Ovary (tissue), 9 donors: Measurements from ENCODE around the gene MDP1. TPM values are rescaled to one million over a fixed set of nuclear protein-coding genes. Genes with fewer than 3 reads are reported as not detected.

Source experiments
- DNase-seq, 5 donors: peaks; one replicate each; pipeline ENCODE4 v3.0.0-alpha.2; 2019 to 2020
- H3K27ac ChIP-seq, 2 donors: fragments of 200-600 bp; one replicate each; pipeline versions ENCODE4 v1.5.1 to v1.8.0; 2019 to 2022
- H3K27me3 ChIP-seq: fragments of 200-600 bp; one replicate; pipeline ENCODE4 v1.8.0; 2022
- H3K36me3 ChIP-seq: fragments of 200-600 bp; sonication (generic); one replicate; pipeline ENCODE4 v1.5.1; 2019
- H3K4me1 ChIP-seq: one replicate; pipeline ENCODE4 v1.8.1; 2013; ENCODE audit warnings: mild to moderate bottlenecking, moderate library complexity; ENCODE audit not compliant: insufficient read depth
- H3K4me3 ChIP-seq: fragments of 200-600 bp; sonication (generic); one replicate; pipeline ENCODE4 v1.5.1; 2017
- H3K9me3 ChIP-seq, 2 donors: fragments of 200-600 bp in 1 of 2; sonication (generic) in 1 of 2; one replicate each; pipeline versions ENCODE4 v1.5.1 to v1.8.1; 2013 to 2019; ENCODE audit warnings: mild to moderate bottlenecking in 1 of 2, moderate library complexity in 1 of 2
- CTCF ChIP-seq, 3 donors: fragments of 450-650 bp in 2 of 3; fragments of 200-600 bp in 1 of 3; IDR thresholded peaks; one replicate each; pipeline versions ENCODE4 v1.5.1 to v1.8.0; 2016 to 2022; ENCODE audit warnings: antibody characterized with exemption in 3 of 3, mild to moderate bottlenecking in 1 of 3
- EP300 ChIP-seq: sonication (generic); formaldehyde crosslinking; IDR thresholded peaks from one replicate; pipeline ENCODE4 v1.6.1; 2017; ENCODE audit warnings: antibody characterized with exemption
- POLR2A ChIP-seq: fragments of 450-650 bp; IDR thresholded peaks from one replicate; pipeline ENCODE4 v1.6.1; 2017; ENCODE audit warnings: antibody characterized with exemption, mild to moderate bottlenecking, moderate library complexity
- WGBS, 3 donors: extraction: QIAGEN DNeasy Blood & Tissue Kit in 1 of 3; methylation state at CpG; one replicate each; pipeline versions ENCODE4 v1.1.5 to v1.1.7; 2013 to 2017; 5-methylcytosine and 5-hydroxymethylcytosine counted together
- intact Hi-C, 4 donors: fragments of 100-400 bp; cut with DNase I; formaldehyde crosslinking; loops; one replicate each; pipeline versions ENCODE4 v1.11.0 to v1.15.1; 2022 to 2023
- polyA plus RNA-seq, 2 donors: library from polyadenylated mRNA; stranded (reverse); fragments of 200-250 nt in 1 of 2; fragments of 350-450 nt in 1 of 2; fragmentation: Illumina TruSeq in 1 of 2; extraction: RNeasy Lipid Tissue Mini Kit (QIAGEN cat#74804) in 1 of 2; gene quantifications; one replicate each; pipeline ENCODE4 v1.2.3, GENCODE V29; 2013 to 2014
- total RNA-seq, 7 donors: library from RNA; depleted of rRNA in 2 of 7; stranded (reverse); fragments of >200 nt in 2 of 7; fragmentation: NEBNext Ultra II Directional in 3 of 7; extraction: Animal tissue kit (Norgen Biotek cat#: 25700) in 3 of 7; gene quantifications; one replicate each; pipeline versions ENCODE4 v1.1.0 to v1.2.4, GENCODE V29; 2016 to 2023
- donor health status: DM: no; HTN: no; CAD: no; lungs with moderate emphysema.
- donor health status: DM: no; HTN: no; CAD: no.
- donor health status: Bipolar disorder and iron deficiency.
- donor health status: DM: yes; HTN: yes; CAD: no.
- donor health status: DM: no; HTN: no; CAD: no.
- donor health status: DM: yes; HTN: yes; CAD: no.

Gene MDP1
- total and polyA plus RNA-seq, 9 donors = 15.5 to 32.6 (median 19.4) TPM

GRCh38 chr14:24183014-24183481, 32.8 kb downstream of the MDP1 start:
- no peaks in the 10 kb centered on the region for H3K27me3 ChIP-seq
- no peak for TF ChIP-seq POLR2A
- intact Hi-C loops = no loop called here
- no peak for DNase-seq
- H3K4me1 ChIP-seq = peaks cover 2% of the 10 kb centered on the region
- no peak overlapping the region for H3K4me3 ChIP-seq
- H3K36me3 ChIP-seq = no peaks in the 10 kb centered on the region
- no peaks in the 10 kb centered on the region for H3K9me3 ChIP-seq
- no peak overlapping the region for H3K27ac ChIP-seq
- WGBS, 3 donors = 86 to 88% (median 87%) methylated on average over 14 to 15 of the region's 15 CpGs

- H3K27me3 ChIP-seq = no peaks in the 10 kb centered on the region
- no peak overlapping the region for H3K4me3 ChIP-seq
- TF ChIP-seq POLR2A (no peak), CTCF (IDR thresholded peaks at IDR 0.05) (no peak), EP300 (no peak)
- WGBS, 3 donors = 80 to 83% (median 81%) methylated on average over 14 of the region's 14 CpGs
- intact Hi-C loops = no loop called here
- DNase-seq = no peak
- H3K27ac ChIP-seq = no peak overlapping the region
- H3K36me3 ChIP-seq = no peaks in the 10 kb centered on the region
- no peaks in the 10 kb centered on the region for H3K9me3 ChIP-seq
- H3K4me1 ChIP-seq = no peaks in the 10 kb centered on the region
These were observed 33.6 kb downstream of the MDP1 start for GRCh38 chr14:24182110-24182882.

- Histone ChIP-seq H3K36me3 (no peaks in the 10 kb centered on the region), H3K9me3 (no peaks in the 10 kb centered on the region), H3K4me3 (no peak overlapping the region), H3K27me3 (no peaks in the 10 kb centered on the region), H3K27ac (no peak overlapping the region), H3K4me1 (no peaks in the 10 kb centered on the region)
- intact Hi-C loops = no loop called here
- DNase-seq = no peak
- no peak for TF ChIP-seq CTCF (IDR thresholded peaks at IDR 0.05)
- no peak for TF ChIP-seq EP300
- no peak for TF ChIP-seq POLR2A
- WGBS, 3 donors = 75 to 78% (median 78%) methylated on average over 19 of the region's 19 CpGs
These were observed 34.3 kb downstream of the MDP1 start for GRCh38 chr14:24181371-24182077.

GRCh38 chr14:24179961-24180796, 35.7 kb downstream of the MDP1 start:
- TF ChIP-seq POLR2A = no peak
- no peak for TF ChIP-seq CTCF (IDR thresholded peaks at IDR 0.05)
- no peak for TF ChIP-seq EP300
- intact Hi-C loops = no loop called here
- 65 to 70% (median 69%) methylated on average over 18 of the region's 18 CpGs for WGBS, 3 donors
- no peaks in the 10 kb centered on the region for H3K9me3 ChIP-seq
- H3K27ac ChIP-seq = no peak overlapping the region
- H3K4me3 ChIP-seq = no peak overlapping the region
- no peaks in the 10 kb centered on the region for H3K27me3 ChIP-seq
- H3K36me3 ChIP-seq = no peaks in the 10 kb centered on the region
- H3K4me1 ChIP-seq = no peaks in the 10 kb centered on the region
- DNase-seq = no peak
